DND-41 (cell line): ENCODE results near the gene EYA4.

Experiments used
- ATAC-seq: fragments of 200-7000 bp; cut with Tn5 transposase; 3 replicates; pipeline ENCODE4 v1.9.1; 2021; ENCODE audit warnings: low read depth; ENCODE audit not compliant: insufficient read depth
- DNase-seq: peaks from one replicate; pipeline ENCODE4 v3.0.0-alpha.2; 2020
- H2AFZ ChIP-seq: 2 replicates; pipeline ENCODE4 v1.6.0; 2012; ENCODE audit warnings: low read depth, low read length
- H3K27ac ChIP-seq: 2 replicates; pipeline ENCODE4 v1.5.1; 2012; ENCODE audit warnings: low read length, inconsistent platforms
- H3K27me3 ChIP-seq: fragments of 200-600 bp; sonication (generic); 2 replicates; pipeline ENCODE4 v1.6.0; 2012; ENCODE audit warnings: low read length, mild to moderate bottlenecking, inconsistent platforms; ENCODE audit not compliant: insufficient read depth, poor library complexity
- H3K36me3 ChIP-seq: 2 replicates; pipeline ENCODE4 v1.5.1; 2012; ENCODE audit warnings: low read length, inconsistent platforms; ENCODE audit not compliant: insufficient read depth
- H3K4me1 ChIP-seq: 2 replicates; pipeline ENCODE4 v1.5.1; 2012; ENCODE audit warnings: mild to moderate bottlenecking, low read length; ENCODE audit not compliant: insufficient read depth
- H3K4me2 ChIP-seq: 2 replicates; pipeline ENCODE4 v1.6.0; 2012; ENCODE audit warnings: mild to moderate bottlenecking, moderate library complexity, low read length, inconsistent platforms; ENCODE audit not compliant: insufficient read depth
- H3K4me3 ChIP-seq, 2 experiments: fragments of 200-600 bp in 1 of 2; shearing (Covaris generic) in 1 of 2; 2 replicates each; pipeline ENCODE4 v1.5.1; 2012 to 2016; ENCODE audit warnings: inconsistent platforms in 2 of 2, low read length in 2 of 2, mild to moderate bottlenecking in 2 of 2, low read depth in 1 of 2, moderate library complexity in 1 of 2
- H3K79me2 ChIP-seq: 2 replicates; pipeline ENCODE4 v1.6.0; 2012; ENCODE audit warnings: low read length, inconsistent platforms; ENCODE audit not compliant: insufficient read depth
- H3K9ac ChIP-seq: 2 replicates; pipeline ENCODE4 v1.6.0; 2012; ENCODE audit warnings: low read depth, mild to moderate bottlenecking, inconsistent platforms, low read length, moderate library complexity
- H3K9me3 ChIP-seq: 2 replicates; pipeline ENCODE4 v1.5.1; 2012; ENCODE audit warnings: low read length, moderate library complexity, mild to moderate bottlenecking, inconsistent platforms; ENCODE audit not compliant: insufficient read depth, severe bottlenecking
- H4K20me1 ChIP-seq: 2 replicates; pipeline ENCODE4 v1.6.0; 2012; ENCODE audit warnings: low read length; ENCODE audit not compliant: insufficient read depth
- CTCF ChIP-seq: IDR thresholded peaks from 2 replicates; pipeline ENCODE4 v1.5.1; 2012; ENCODE audit warnings: borderline replicate concordance, low read length, moderate library complexity, mild to moderate bottlenecking; ENCODE audit not compliant: poor library complexity, severe bottlenecking; ENCODE audit errors: extremely low read depth
- EZH2 ChIP-seq: IDR thresholded peaks from 3 replicates; pipeline ENCODE4 v1.6.1; 2012; ENCODE audit warnings: borderline replicate concordance, low read depth, mild to moderate bottlenecking, moderate library complexity, low read length, inconsistent platforms; ENCODE audit not compliant: severe bottlenecking

EYA4 gene

DNA sequence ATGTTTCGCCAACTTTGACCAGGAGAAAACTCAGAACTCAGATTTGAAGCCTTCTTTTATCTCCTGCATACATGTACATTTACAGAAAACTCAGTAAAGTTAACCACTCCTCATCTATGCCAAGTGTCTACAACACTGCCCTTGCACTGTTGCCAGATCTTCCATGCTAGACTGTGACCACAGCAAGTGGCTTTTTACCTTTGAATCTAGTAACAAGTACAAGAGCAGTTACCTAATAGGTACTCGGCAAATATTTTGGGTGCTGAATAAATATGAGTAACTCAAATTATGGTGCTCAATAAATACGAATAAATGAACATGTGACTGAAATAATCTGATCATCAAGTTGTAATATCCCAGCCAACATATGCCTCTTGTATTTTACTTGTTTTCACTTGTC, 184.9 kb downstream of the EYA4 start:
- no peaks in the 10 kb centered on the region for H3K4me1 ChIP-seq
- H4K20me1 ChIP-seq, result no peaks in the 10 kb centered on the region
- no peaks in the 10 kb centered on the region for H3K36me3 ChIP-seq
- H3K79me2 ChIP-seq, result no peaks in the 10 kb centered on the region
- H2AFZ ChIP-seq, result no peak overlapping the region
- no peaks in the 10 kb centered on the region for H3K9me3 ChIP-seq
- H3K4me3 ChIP-seq, result no peak overlapping the region
- no peak for ATAC-seq
- no peak overlapping the region for H3K9ac ChIP-seq
- no peak for DNase-seq
- no peak for TF ChIP-seq CTCF
- no peak for TF ChIP-seq EZH2
- no peaks in the 10 kb centered on the region for H3K27me3 ChIP-seq
- no peak overlapping the region for H3K27ac ChIP-seq
- H3K4me2 ChIP-seq, result no peak overlapping the region

DNA sequence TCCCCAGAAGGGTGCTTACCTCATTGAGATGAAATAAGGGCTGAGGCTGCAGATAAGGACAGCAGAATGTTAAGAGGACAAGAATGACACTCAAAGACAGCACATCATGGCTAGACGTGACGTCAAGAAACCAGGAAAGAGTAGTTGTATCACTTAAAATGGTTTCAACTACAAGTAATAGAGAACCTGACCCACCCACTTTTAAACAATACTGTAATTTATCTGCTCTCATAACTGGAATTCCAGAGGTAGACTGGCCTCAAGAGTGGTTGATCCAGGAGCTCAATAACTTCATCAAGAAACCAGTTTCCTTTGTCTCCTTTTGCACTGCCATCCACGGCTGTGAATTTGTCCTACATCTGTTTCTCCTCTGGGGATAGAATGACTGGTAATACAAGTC, 187.1 kb downstream of the EYA4 start:
- no peak overlapping the region for H3K27ac ChIP-seq
- H3K79me2 ChIP-seq, result no peaks in the 10 kb centered on the region
- no peak overlapping the region for H3K4me3 ChIP-seq
- TF ChIP-seq CTCF, result no peak
- no peak for TF ChIP-seq EZH2
- H3K4me1 ChIP-seq, result no peaks in the 10 kb centered on the region
- no peak for ATAC-seq
- no peak for DNase-seq
- no peaks in the 10 kb centered on the region for H3K9me3 ChIP-seq
- no peak overlapping the region for H3K9ac ChIP-seq
- H4K20me1 ChIP-seq, result no peaks in the 10 kb centered on the region
- H2AFZ ChIP-seq, result no peak overlapping the region
- H3K4me2 ChIP-seq, result no peak overlapping the region
- no peaks in the 10 kb centered on the region for H3K36me3 ChIP-seq
- H3K27me3 ChIP-seq, result no peaks in the 10 kb centered on the region

DNA sequence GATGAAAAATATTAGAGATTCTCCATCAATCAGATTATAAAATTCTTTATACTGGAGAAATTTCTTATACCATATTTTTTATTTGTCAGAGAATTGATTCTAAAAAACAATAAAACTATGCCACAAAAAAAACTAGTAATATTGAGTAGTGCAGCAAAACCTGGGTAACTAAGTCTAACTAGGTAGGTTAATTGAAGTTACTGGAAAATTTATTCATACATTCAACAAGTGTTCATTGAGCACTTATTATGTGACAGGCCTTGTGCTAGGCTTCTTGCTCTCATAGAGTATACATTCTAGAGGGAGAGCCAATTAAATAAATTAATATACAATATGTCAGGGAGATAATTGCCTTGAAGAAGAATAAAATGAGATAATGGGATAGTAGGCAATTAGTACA, 189.4 kb downstream of the EYA4 start:
- Histone ChIP-seq H3K27ac (no peak overlapping the region), H3K9me3 (no peaks in the 10 kb centered on the region), H3K79me2 (no peaks in the 10 kb centered on the region), H3K36me3 (no peaks in the 10 kb centered on the region), H2AFZ (no peak overlapping the region), H3K4me3 (no peak overlapping the region), H3K4me1 (no peaks in the 10 kb centered on the region), H4K20me1 (no peaks in the 10 kb centered on the region), H3K27me3 (no peaks in the 10 kb centered on the region), H3K9ac (no peak overlapping the region), H3K4me2 (no peak overlapping the region)
- DNase-seq (no peak), ATAC-seq (no peak)
- TF ChIP-seq EZH2, result no peak
- TF ChIP-seq CTCF, result no peak

- ATAC-seq, result no peak
Measured at GRCh38 chr6:133431031-133431430, 189.9 kb downstream of the EYA4 start.

More at GRCh38 chr6:133431031-133431430, 189.9 kb downstream of the EYA4 start:
- DNase-seq, result no peak
- no peak overlapping the region for H3K4me2 ChIP-seq
- H3K79me2 ChIP-seq, result no peaks in the 10 kb centered on the region
- no peak overlapping the region for H3K4me3 ChIP-seq
- H3K36me3 ChIP-seq, result no peaks in the 10 kb centered on the region
- no peaks in the 10 kb centered on the region for H3K4me1 ChIP-seq
- no peak overlapping the region for H3K27ac ChIP-seq
- H3K9me3 ChIP-seq, result no peaks in the 10 kb centered on the region
- no peaks in the 10 kb centered on the region for H3K27me3 ChIP-seq
- no peak overlapping the region for H3K9ac ChIP-seq
- no peak overlapping the region for H2AFZ ChIP-seq
- no peak for TF ChIP-seq CTCF
- no peak for TF ChIP-seq EZH2
- H4K20me1 ChIP-seq, result no peaks in the 10 kb centered on the region
